Peyer's patch (tissue), 4 donors: Measurements from ENCODE around the gene P4HB. TPM values are rescaled to one million over a fixed set of nuclear protein-coding genes. Genes with fewer than 3 reads are reported as not detected.

Source experiments
- DNase-seq, 3 donors: peaks; one replicate each; pipeline ENCODE4 v3.0.0-alpha.2; 2017 to 2019
- H3K27ac ChIP-seq, 4 donors: fragments of 200-600 bp; sonication (generic); one replicate each; pipeline ENCODE4 v1.5.1; 2016 to 2019
- H3K27me3 ChIP-seq, 2 donors: fragments of 200-600 bp; sonication (generic); one replicate each; pipeline ENCODE4 v1.5.1; 2019
- H3K36me3 ChIP-seq, 3 donors: fragments of 200-600 bp; sonication (generic); one replicate each; pipeline ENCODE4 v1.5.1; 2016 to 2019
- H3K4me1 ChIP-seq, 4 donors: fragments of 200-600 bp; sonication (generic); one replicate each; pipeline ENCODE4 v1.5.1; 2016 to 2019
- H3K4me3 ChIP-seq, 4 donors: fragments of 200-600 bp; sonication (generic); 1 replicate in 3 of 4; 2 replicates in 1 of 4; pipeline ENCODE4 v1.5.1; 2016 to 2019; ENCODE audit warnings: mild to moderate bottlenecking in 1 of 4
- H3K9me3 ChIP-seq, 4 donors: fragments of 200-600 bp; sonication (generic); one replicate each; pipeline ENCODE4 v1.5.1; 2016 to 2019; ENCODE audit warnings: mild to moderate bottlenecking in 1 of 4
- CTCF ChIP-seq, 6 experiments: fragments of 450-650 bp in 4 of 6; fragments of 200-600 bp in 2 of 6; sonication (generic) in 1 of 6; IDR thresholded peaks; one replicate each; pipeline ENCODE4 v1.5.1; 2017 to 2019; ENCODE audit warnings: antibody characterized with exemption in 6 of 6, mild to moderate bottlenecking in 3 of 6, moderate library complexity in 1 of 6
- POLR2A ChIP-seq, 2 donors: fragments of 450-650 bp; IDR thresholded peaks; one replicate each; pipeline ENCODE4 v1.5.1; 2017; ENCODE audit warnings: antibody characterized with exemption in 2 of 2, mild to moderate bottlenecking in 2 of 2, moderate library complexity in 2 of 2
- total RNA-seq, 4 donors: library from RNA; depleted of rRNA; stranded (reverse); fragments of >200 nt; gene quantifications; one replicate each; pipeline ENCODE4 v1.1.0, GENCODE V29; 2016

P4HB gene
- total RNA-seq, 4 donors from 2014 or later = 326 to 1,290 (median 1,196) TPM

GRCh38 chr17:81860756-81861568 is 627 bp upstream of the P4HB start:
- peak; percentile 98 to 99 (median 99) for DNase-seq
- no peaks in the 10 kb centered on the region for H3K27me3 ChIP-seq
- H3K27ac ChIP-seq = peak overlapping the region; percentile 95 to 99 (median 98)
- H3K36me3 ChIP-seq = peaks cover 0 to 25% (median 0%) of the 10 kb centered on the region in 3 donors
- peak in 4 of 6 experiments; percentile 6 to 49 (median 32) for TF ChIP-seq CTCF (IDR thresholded peaks at IDR 0.05)
- peak; percentile 92 to 99 for TF ChIP-seq POLR2A (IDR thresholded peaks at IDR 0.05)
- no peaks in the 10 kb centered on the region for H3K9me3 ChIP-seq
- H3K4me3 ChIP-seq = peak overlapping the region; percentile 62 to 100 (median 79)
- H3K4me1 ChIP-seq = peaks cover 0 to 77% (median 19%) of the 10 kb centered on the region in 4 donors

GRCh38 chr17:81858967-81859905 is 1.1 kb downstream of the P4HB start:
- no peak for DNase-seq
- Histone ChIP-seq H3K9me3 (no peaks in the 10 kb centered on the region), H3K4me1 (peaks cover 0 to 72% (median 19%) of the 10 kb centered on the region in 4 donors), H3K27me3 (no peaks in the 10 kb centered on the region), H3K36me3 (peaks cover 0 to 41% (median 0%) of the 10 kb centered on the region in 3 donors), H3K27ac (peak overlapping the region; percentile 93 to 99 (median 96)), H3K4me3 (peak overlapping the region; percentile 93 to 100 (median 99))
- no peak for TF ChIP-seq CTCF (IDR thresholded peaks at IDR 0.05)
- TF ChIP-seq POLR2A (IDR thresholded peaks at IDR 0.05) = peak in 1 of 2 donors; percentile 31

DNA sequence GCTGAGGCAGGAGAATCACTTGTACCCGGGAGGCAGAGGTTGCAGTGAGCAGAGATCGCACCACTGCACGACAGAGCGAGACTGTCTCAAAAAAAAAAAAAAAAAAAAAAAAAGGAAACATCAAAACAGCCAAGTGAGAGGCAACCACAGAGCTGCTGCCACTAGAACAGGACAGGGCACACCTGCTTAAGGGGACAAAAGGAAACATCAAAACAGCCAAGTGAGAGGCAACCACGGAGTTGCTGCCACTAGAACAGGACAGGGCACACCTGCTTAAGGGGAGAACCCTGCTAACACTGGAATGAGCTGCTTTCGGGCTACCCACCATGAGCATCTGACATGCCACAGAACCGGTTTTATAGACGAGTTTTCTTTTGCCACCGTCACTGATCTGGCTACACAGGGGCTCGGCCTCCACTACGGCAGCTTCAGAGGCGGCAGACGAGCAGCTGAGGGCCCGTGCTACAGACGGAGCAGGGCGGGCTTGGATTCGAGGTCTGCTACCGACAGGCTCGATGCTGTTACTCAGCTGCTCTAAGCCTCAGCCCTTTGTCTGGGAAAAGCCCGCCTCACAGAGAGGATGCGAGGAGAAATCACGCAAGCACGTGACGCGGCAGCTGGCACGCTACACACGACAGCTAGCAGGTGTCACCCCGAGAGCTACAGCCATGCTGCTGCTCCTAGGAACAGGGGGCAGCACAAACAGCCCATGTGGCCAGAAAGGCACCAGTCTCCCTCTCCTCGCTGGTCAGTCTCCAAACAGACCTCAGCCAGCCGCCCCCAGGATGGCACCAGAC is 2.0 kb downstream of the P4HB start:
- DNase-seq = no peak
- no peak for TF ChIP-seq POLR2A (IDR thresholded peaks at IDR 0.05)
- no peak for TF ChIP-seq CTCF (IDR thresholded peaks at IDR 0.05)
- no peaks in the 10 kb centered on the region for H3K27me3 ChIP-seq
- peak overlapping the region in 2 of 4 donors; percentile 27 to 97 for H3K27ac ChIP-seq
- H3K36me3 ChIP-seq = peaks cover 0 to 50% (median 0%) of the 10 kb centered on the region in 3 donors
- H3K4me3 ChIP-seq = peak overlapping the region; percentile 93 to 100 (median 99)
- H3K4me1 ChIP-seq = peaks cover 0 to 63% (median 19%) of the 10 kb centered on the region in 4 donors
- no peaks in the 10 kb centered on the region for H3K9me3 ChIP-seq

DNA sequence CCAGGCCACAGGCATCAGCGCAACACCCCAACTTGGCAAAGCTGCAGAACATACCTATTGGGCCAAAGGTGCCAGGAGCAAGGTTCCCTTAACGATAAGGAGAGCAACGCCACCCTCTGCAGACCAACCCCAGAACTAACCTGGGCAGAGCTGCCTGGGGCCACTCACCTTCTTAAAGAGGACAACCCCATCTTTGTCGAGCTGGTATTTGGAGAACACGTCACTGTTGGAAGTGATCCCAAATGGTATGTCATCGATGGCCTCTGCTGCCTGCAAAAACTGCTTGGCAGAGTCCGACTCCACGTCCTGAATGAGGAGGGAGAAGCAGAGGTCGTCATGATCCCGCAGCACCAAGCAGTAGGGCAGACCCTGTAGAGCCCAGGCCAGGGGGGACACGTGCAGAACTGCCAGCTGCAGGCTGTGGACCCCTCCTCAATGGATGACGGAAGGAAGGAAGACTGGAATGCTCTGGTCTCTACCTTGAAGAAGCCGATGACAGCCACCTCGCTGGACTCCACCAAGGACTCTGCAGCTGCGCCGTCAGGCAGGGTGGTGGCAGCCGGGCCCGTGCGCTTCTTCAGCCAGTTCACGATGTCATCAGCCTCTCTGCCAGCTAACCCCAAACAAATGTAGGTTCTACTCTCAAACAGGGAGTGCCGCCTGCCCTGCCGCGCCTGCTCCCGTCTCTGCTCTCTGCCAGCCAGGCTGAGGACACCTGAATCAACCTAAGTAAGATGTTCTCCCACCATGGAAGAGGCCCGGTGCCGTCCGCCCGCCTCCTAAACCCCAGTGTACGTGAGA is 5.2 kb downstream of the P4HB start:
- H3K27me3 ChIP-seq = no peaks in the 10 kb centered on the region
- no peak overlapping the region for H3K4me3 ChIP-seq
- no peaks in the 10 kb centered on the region for H3K9me3 ChIP-seq
- no peak for DNase-seq
- TF ChIP-seq POLR2A (IDR thresholded peaks at IDR 0.05) (no peak), CTCF (IDR thresholded peaks at IDR 0.05) (peak in 3 of 6 experiments; percentile 35 to 47 (median 37))
- H3K4me1 ChIP-seq = peaks cover 0 to 44% (median 13%) of the 10 kb centered on the region in 4 donors
- peaks cover 0 to 81% (median 0%) of the 10 kb centered on the region in 3 donors for H3K36me3 ChIP-seq
- no peak overlapping the region for H3K27ac ChIP-seq
